NCI-H748 treated with DMSO at 0.1 percent for 48 hours (cell line): ENCODE measurements around the gene DDA1.
"Not testable (repeated sequence)": the region's sequence is repeated elsewhere in the genome, so short reads cannot be mapped to it uniquely, and the experiment has no call there.

Experiments used
- DNase-seq: peaks from one replicate; lab custom pipeline; 2025; lab: John Stamatoyannopoulos, UW

The DDA1 gene

GRCh38 chr19:17347877-17348276 is 38.5 kb downstream of the DDA1 start:
- no peak for DNase-seq

GRCh38 chr19:17348700-17349099 is 39.3 kb downstream of the DDA1 start:
- DNase-seq = no peak

GRCh38 chr19:17351815-17352435 is 42.6 kb downstream of the DDA1 start:
- no peak for DNase-seq

GRCh38 chr19:17352608-17353280 is 43.4 kb downstream of the DDA1 start:
- no peak for DNase-seq

- DNase-seq = no peak
Measured at GRCh38 chr19:17353386-17353785, 44.0 kb downstream of the DDA1 start.

- DNase-seq = no peak
Measured at GRCh38 chr19:17357078-17357666, 47.8 kb downstream of the DDA1 start.

GRCh38 chr19:17357724-17358123 is 48.4 kb downstream of the DDA1 start:
- no peak for DNase-seq

- DNase-seq = no peak
Measured at GRCh38 chr19:17358395-17358794, 49.0 kb downstream of the DDA1 start.

GRCh38 chr19:17359905-17360800 is 50.8 kb downstream of the DDA1 start:
- no peak for DNase-seq

GRCh38 chr19:17363852-17364605 is 54.7 kb downstream of the DDA1 start:
- not testable (repeated sequence) for DNase-seq

GRCh38 chr19:17365361-17365760 is 56.0 kb downstream of the DDA1 start:
- DNase-seq = no peak

GRCh38 chr19:17370026-17370587 is 60.7 kb downstream of the DDA1 start:
- DNase-seq = no peak
